Measurements from ENCODE around the gene SHC1.

SHC1 gene

GRCh38 chr1:154993572-154994268 is 23.2 kb upstream of the SHC1 start, which contains the start of gene LENEP:
Gene LENEP, plus strand, starts transcription at chr1:154993586. Its CDS starts 22 bp downstream, at chr1:154993608.
- ChIA-PET POLR2A (interaction anchor here (0.8 to 3.6 kb wide), 13 partner anchors 10 to 201 kb away, joined by 3 to 34 read pairs (median 4); partner anchors contain the start of genes ADAM15, CKS1B, EFNA4 and FLAD1), CTCF (interaction anchor here (1.5 to 7.8 kb wide), 5 partner anchors 10 to 68 kb away, joined by 3 to 45 read pairs (median 14); partner anchors contain the start of genes FLAD1 and PBXIP1)
- TF ChIP-seq CTBP1 (IDR thresholded peaks at IDR 0.05; ENCODE audit: borderline replicate concordance), result no peak
- TF ChIP-seq SP1 (IDR thresholded peaks at IDR 0.05), result no peak
- DNase-seq (ENCODE audit: extremely low spot score), result no peak

GRCh38 chr1:154992721-154993571 is 22.4 kb upstream of the SHC1 start:
- CTCF ChIA-PET, result interaction anchor here (0.6 to 7.8 kb wide), 8 partner anchors 9 to 69 kb away, joined by 3 to 45 read pairs (median 6); partner anchors contain the start of genes FLAD1, PBXIP1 and PYGO2
- TF ChIP-seq NFRKB (IDR thresholded peaks at IDR 0.05) (no peak), ELF4 (IDR thresholded peaks at IDR 0.05) (no peak), FOXA1 (IDR thresholded peaks at IDR 0.05) (no peak), FOXK2 (IDR thresholded peaks at IDR 0.05) (no peak), FOXM1 (IDR thresholded peaks at IDR 0.05; ENCODE audit: borderline replicate concordance) (no peak), BHLHE40 (IDR thresholded peaks at IDR 0.05; ENCODE audit: borderline replicate concordance) (no peak), SP1 (IDR thresholded peaks at IDR 0.05) (no peak), HDGF (IDR thresholded peaks at IDR 0.05; ENCODE audit: borderline replicate concordance) (no peak), L3MBTL2 (conservative IDR thresholded peaks at IDR 0.05) (no peak), ZNF384 (IDR thresholded peaks at IDR 0.05) (no peak), CTBP1 (IDR thresholded peaks at IDR 0.05; ENCODE audit: borderline replicate concordance) (no peak), TARDBP (IDR thresholded peaks at IDR 0.05) (no peak), ARNT (IDR thresholded peaks at IDR 0.05) (no peak), LEF1 (IDR thresholded peaks at IDR 0.05; ENCODE audit: borderline replicate concordance) (no peak), SUZ12 (IDR thresholded peaks at IDR 0.05) (no peak), PKNOX1 (IDR thresholded peaks at IDR 0.05) (no peak)
- POLR2A ChIA-PET, result interaction anchor here (0.7 to 3.6 kb wide), 7 partner anchors 9 to 202 kb away, joined by 3 to 34 read pairs (median 8); partner anchors contain the start of genes CKS1B, FLAD1, PYGO2 and SHC1
- DNase-seq (ENCODE audit: extremely low spot score), result no peak

GRCh38 chr1:154990276-154990675 is 19.7 kb upstream of the SHC1 start:
- DNase-seq (ENCODE audit: extremely low spot score), result no peak
- ChIA-PET CTCF (interaction anchor here (1.0 to 1.2 kb wide), 2 partner anchors 9 to 54 kb away, joined by 3 to 4 read pairs; no protein-coding TSS in a partner anchor), POLR2A (no interaction called here)
- TF ChIP-seq TARDBP (IDR thresholded peaks at IDR 0.05), result no peak
- no peak for TF ChIP-seq NFRKB (IDR thresholded peaks at IDR 0.05)
- TF ChIP-seq SP1 (IDR thresholded peaks at IDR 0.05), result no peak
- no peak for TF ChIP-seq BHLHE40 (IDR thresholded peaks at IDR 0.05; ENCODE audit: borderline replicate concordance)
- no peak for TF ChIP-seq SUZ12 (IDR thresholded peaks at IDR 0.05)
- no peak for TF ChIP-seq L3MBTL2 (conservative IDR thresholded peaks at IDR 0.05)
- TF ChIP-seq ELF4 (IDR thresholded peaks at IDR 0.05), result no peak
- no peak for TF ChIP-seq LEF1 (IDR thresholded peaks at IDR 0.05; ENCODE audit: borderline replicate concordance)
- TF ChIP-seq PKNOX1 (IDR thresholded peaks at IDR 0.05), result no peak
- TF ChIP-seq FOXM1 (IDR thresholded peaks at IDR 0.05; ENCODE audit: borderline replicate concordance), result no peak
- TF ChIP-seq FOXK2 (IDR thresholded peaks at IDR 0.05), result no peak
- no peak for TF ChIP-seq HDGF (IDR thresholded peaks at IDR 0.05; ENCODE audit: borderline replicate concordance)
- TF ChIP-seq ZNF384 (IDR thresholded peaks at IDR 0.05), result no peak
- no peak for TF ChIP-seq CTBP1 (IDR thresholded peaks at IDR 0.05; ENCODE audit: borderline replicate concordance)
- TF ChIP-seq FOXA1 (IDR thresholded peaks at IDR 0.05), result no peak
- no peak for TF ChIP-seq ARNT (IDR thresholded peaks at IDR 0.05)

- DNase-seq (ENCODE audit: extremely low spot score), result no peak
- ChIA-PET CTCF (no interaction called here), POLR2A (interaction anchor here (0.9 kb wide), 1 partner anchor 18 kb away, joined by 3 read pairs; the partner anchor contains the start of gene SHC1)
- TF ChIP-seq FOXA1 (IDR thresholded peaks at IDR 0.05), result no peak
- no peak for TF ChIP-seq FOXK2 (IDR thresholded peaks at IDR 0.05)
- TF ChIP-seq ZNF384 (IDR thresholded peaks at IDR 0.05), result no peak
- TF ChIP-seq ELF4 (IDR thresholded peaks at IDR 0.05), result no peak
- TF ChIP-seq L3MBTL2 (conservative IDR thresholded peaks at IDR 0.05), result no peak
- TF ChIP-seq CTBP1 (IDR thresholded peaks at IDR 0.05; ENCODE audit: borderline replicate concordance), result no peak
- no peak for TF ChIP-seq ARNT (IDR thresholded peaks at IDR 0.05)
Measured at GRCh38 chr1:154989195-154989860, 18.8 kb upstream of the SHC1 start.

GRCh38 chr1:154988058-154988954 is 17.8 kb upstream of the SHC1 start:
- POLR2A ChIA-PET, result interaction anchor here (0.8 to 1.9 kb wide), 5 partner anchors 11 to 31 kb away, joined by 3 to 5 read pairs (median 3); partner anchors contain the start of gene SHC1
- DNase-seq (ENCODE audit: extremely low spot score), result no peak
- CTCF ChIA-PET, result interaction anchor here (1.2 kb wide), 1 partner anchor 73 kb away, joined by 3 read pairs; no protein-coding TSS in a partner anchor
- TF ChIP-seq FOXA1 (IDR thresholded peaks at IDR 0.05) (no peak), FOXM1 (IDR thresholded peaks at IDR 0.05; ENCODE audit: borderline replicate concordance) (no peak), L3MBTL2 (conservative IDR thresholded peaks at IDR 0.05) (no peak), ELF4 (IDR thresholded peaks at IDR 0.05) (no peak), SP1 (IDR thresholded peaks at IDR 0.05) (no peak), BHLHE40 (IDR thresholded peaks at IDR 0.05; ENCODE audit: borderline replicate concordance) (no peak), TARDBP (IDR thresholded peaks at IDR 0.05) (no peak), NFRKB (IDR thresholded peaks at IDR 0.05) (no peak), ARNT (IDR thresholded peaks at IDR 0.05) (no peak), CTBP1 (IDR thresholded peaks at IDR 0.05; ENCODE audit: borderline replicate concordance) (no peak), FOXK2 (IDR thresholded peaks at IDR 0.05) (no peak), HDGF (IDR thresholded peaks at IDR 0.05; ENCODE audit: borderline replicate concordance) (no peak), LEF1 (IDR thresholded peaks at IDR 0.05; ENCODE audit: borderline replicate concordance) (no peak), SUZ12 (IDR thresholded peaks at IDR 0.05) (no peak), PKNOX1 (IDR thresholded peaks at IDR 0.05) (no peak), ZNF384 (IDR thresholded peaks at IDR 0.05) (no peak)

Data from HEK293T (cell line).